Fibroblast of lung (primary cell): ENCODE data around the gene EMILIN3. TPM values are rescaled to one million over a fixed set of nuclear protein-coding genes. Genes with fewer than 3 reads are reported as not detected.

ENCODE experiments used
- DNase-seq, 2 donors: peaks; one replicate each; pipeline versions ENCODE4 v3.0.0 to v3.0.0-alpha.2; 2010; ENCODE audit warnings: low read depth in 2 of 2
- H2AFZ ChIP-seq: 2 replicates; pipeline ENCODE4 v1.5.1; 2012; ENCODE audit warnings: low read length, control low read depth, inconsistent platforms
- H3K27ac ChIP-seq: 2 replicates; pipeline ENCODE4 v1.5.1; 2011; ENCODE audit warnings: low read length, control low read depth; ENCODE audit not compliant: insufficient read depth
- H3K27me3 ChIP-seq: 2 replicates; pipeline ENCODE4 v1.5.1; 2011; ENCODE audit warnings: mild to moderate bottlenecking, low read length; ENCODE audit not compliant: control insufficient read depth, insufficient read depth
- H3K36me3 ChIP-seq: 2 replicates; pipeline ENCODE4 v1.5.1; 2011; ENCODE audit warnings: low read length; ENCODE audit not compliant: control insufficient read depth, insufficient read depth
- H3K4me1 ChIP-seq: 2 replicates; pipeline ENCODE4 v1.5.1; 2011; ENCODE audit warnings: low read length; ENCODE audit not compliant: control insufficient read depth, insufficient read depth; ENCODE audit errors: extremely low read depth
- H3K4me2 ChIP-seq: 2 replicates; pipeline ENCODE4 v1.5.1; 2011; ENCODE audit warnings: low read length, control low read depth; ENCODE audit not compliant: insufficient read depth; ENCODE audit errors: extremely low read depth
- H3K4me3 ChIP-seq, 4 experiments: fragments of 200-600 bp in 1 of 4; sonication (generic) in 1 of 4; replicated peaks in 1 of 4; 2 replicates each; pipeline ENCODE4 v1.5.1; 2011 to 2016; ENCODE audit warnings: low read length in 4 of 4, low read depth in 3 of 4, mild to moderate bottlenecking in 3 of 4, control low read depth in 2 of 4, inconsistent platforms in 1 of 4, mixed read lengths in 1 of 4; ENCODE audit not compliant: insufficient read depth in 1 of 4; ENCODE audit errors: control extremely low read depth in 1 of 4
- H3K79me2 ChIP-seq: 2 replicates; pipeline ENCODE4 v1.5.1; 2012; ENCODE audit warnings: mild to moderate bottlenecking, low read length, inconsistent platforms; ENCODE audit not compliant: control insufficient read depth, insufficient read depth
- H3K9ac ChIP-seq: 2 replicates; pipeline ENCODE4 v1.5.1; 2011; ENCODE audit warnings: mild to moderate bottlenecking, low read length, control low read depth; ENCODE audit not compliant: insufficient read depth
- H3K9me3 ChIP-seq: 2 replicates; pipeline ENCODE4 v1.5.1; 2012; ENCODE audit warnings: low read depth, low read length; ENCODE audit not compliant: control insufficient read depth, insufficient read depth
- H4K20me1 ChIP-seq: 2 replicates; pipeline ENCODE4 v1.5.1; 2011; ENCODE audit warnings: low read length; ENCODE audit not compliant: control insufficient read depth, insufficient read depth; ENCODE audit errors: extremely low read depth
- CTCF ChIP-seq, 2 donors: IDR thresholded peaks in 1 of 2; conservative IDR thresholded peaks in 1 of 2; 1 replicate in 1 of 2; 2 replicates in 1 of 2; pipeline ENCODE4 v1.5.1; 2011 to 2012; ENCODE audit warnings: low read length in 2 of 2, control low read depth in 1 of 2, inconsistent platforms in 1 of 2, low read depth in 1 of 2, mild to moderate bottlenecking in 1 of 2
- EZH2 ChIP-seq: IDR thresholded peaks from 2 replicates; pipeline ENCODE4 v1.5.1; 2012; ENCODE audit warnings: low read length, control low read depth, mild to moderate bottlenecking; ENCODE audit errors: missing control alignments
- polyA plus RNA-seq, 2 donors: library from polyadenylated mRNA; depleted of rRNA in 1 of 2; stranded (reverse) in 1 of 2; unstranded in 1 of 2; fragments of >200 nt; gene quantifications; 2 replicates each; pipeline ENCODE4 v1.2.1, GENCODE V29; 2011 to 2012; ENCODE audit warnings: missing spikeins in 1 of 2
- total RNA-seq: library from RNA; depleted of rRNA; stranded (reverse); fragments of >200 nt; gene quantifications from 2 replicates; pipeline ENCODE4 v1.2.1, GENCODE V29; 2014

The EMILIN3 gene
- total and polyA plus RNA-seq, 2 donors (not counting 1 experiment from before 2014, with no cell fraction given) = 0.05 to 0.17 TPM

DNA sequence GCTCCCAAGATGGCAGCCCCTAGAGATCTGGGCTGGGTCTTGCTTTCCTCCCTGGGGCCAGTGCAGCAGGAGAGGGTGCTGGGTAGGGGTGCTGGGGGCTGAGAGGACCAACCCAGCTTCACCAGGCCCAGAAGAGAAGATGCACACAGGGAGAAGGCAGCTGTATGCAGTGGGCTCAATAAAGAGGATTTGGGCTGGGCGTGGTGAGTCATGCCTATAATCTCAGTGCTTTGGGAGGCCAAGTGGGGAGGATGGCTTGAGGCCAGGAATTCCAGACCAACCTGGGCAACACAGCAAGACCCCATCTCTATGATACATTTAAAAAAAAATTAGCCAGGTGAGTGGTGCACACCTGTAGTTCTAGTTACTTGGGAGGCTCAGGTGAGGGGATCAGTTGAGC lies 25.7 kb upstream of the EMILIN3 start:
- Histone ChIP-seq H3K79me2 (no peaks in the 10 kb centered on the region), H3K9me3 (no peaks in the 10 kb centered on the region), H2AFZ (no peak overlapping the region), H4K20me1 (no peaks in the 10 kb centered on the region), H3K4me3 (no peak overlapping the region), H3K36me3 (no peaks in the 10 kb centered on the region), H3K4me1 (no peaks in the 10 kb centered on the region), H3K27ac (no peak overlapping the region), H3K9ac (no peak overlapping the region), H3K4me2 (no peak overlapping the region), H3K27me3 (no peaks in the 10 kb centered on the region)
- no peak for DNase-seq
- TF ChIP-seq CTCF (conservative IDR thresholded peaks at IDR 0.05 in 1 of 2, IDR thresholded peaks at IDR 0.05 in 1 of 2; ENCODE audit: low read depth in 1 of 2, low read length in 2 of 2) = no peak
- TF ChIP-seq EZH2 = no peak

DNA sequence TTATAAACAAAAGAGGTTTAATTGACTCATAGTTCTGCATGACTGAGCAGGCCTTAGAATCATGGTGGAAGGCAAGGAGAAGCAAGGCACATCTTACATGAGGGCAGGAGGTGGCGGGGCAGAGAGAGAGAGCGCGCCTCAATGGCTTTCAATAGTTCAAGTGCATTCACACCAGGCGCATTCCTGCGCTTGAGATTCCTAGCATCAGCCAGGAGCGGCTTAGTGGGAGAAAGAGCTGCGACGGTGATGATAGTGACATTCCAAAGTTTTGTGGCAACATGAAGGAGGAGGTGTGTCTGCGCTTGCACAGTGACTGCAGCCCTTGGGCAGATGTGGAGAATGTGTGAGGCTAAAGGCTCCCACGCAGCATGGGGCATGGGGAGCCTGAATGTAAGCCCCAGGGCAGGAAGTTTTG lies 25.0 kb upstream of the EMILIN3 start:
- H3K4me2 ChIP-seq = no peak overlapping the region
- DNase-seq = peak in 1 of 2 donors; percentile 52
- H3K27me3 ChIP-seq = peaks cover 2% of the 10 kb centered on the region
- no peak overlapping the region for H3K4me3 ChIP-seq
- TF ChIP-seq CTCF (conservative IDR thresholded peaks at IDR 0.05 in 1 of 2, IDR thresholded peaks at IDR 0.05 in 1 of 2; ENCODE audit: low read depth in 1 of 2, low read length in 2 of 2) (no peak), EZH2 (no peak)
- H2AFZ ChIP-seq = no peak overlapping the region
- no peaks in the 10 kb centered on the region for H3K36me3 ChIP-seq
- H3K9ac ChIP-seq = no peak overlapping the region
- no peaks in the 10 kb centered on the region for H3K79me2 ChIP-seq
- H3K4me1 ChIP-seq = no peaks in the 10 kb centered on the region
- no peak overlapping the region for H3K27ac ChIP-seq
- H4K20me1 ChIP-seq = no peaks in the 10 kb centered on the region
- H3K9me3 ChIP-seq = no peaks in the 10 kb centered on the region

DNA sequence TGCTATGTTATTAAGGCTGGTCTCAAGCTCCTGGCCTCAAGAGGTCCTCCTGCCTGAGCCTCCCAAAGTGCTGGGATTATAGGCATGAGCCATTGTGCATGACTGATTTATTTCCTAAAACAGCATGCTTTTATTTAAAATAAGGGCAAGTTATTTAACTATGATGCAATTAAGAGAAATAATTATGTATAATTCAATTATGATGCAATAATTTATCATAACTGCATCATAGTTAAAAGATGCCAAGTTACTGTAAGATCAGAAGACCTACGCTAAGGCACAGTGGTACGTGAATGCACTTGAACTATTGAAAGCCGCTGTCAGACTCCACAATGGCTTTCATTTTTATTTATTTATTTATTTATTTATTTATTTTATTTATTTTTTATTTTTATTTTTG lies 24.3 kb upstream of the EMILIN3 start:
- Histone ChIP-seq H3K79me2 (no peaks in the 10 kb centered on the region), H3K4me1 (no peaks in the 10 kb centered on the region), H3K9me3 (no peaks in the 10 kb centered on the region), H2AFZ (no peak overlapping the region), H4K20me1 (no peaks in the 10 kb centered on the region), H3K9ac (no peak overlapping the region), H3K4me3 (no peak overlapping the region), H3K36me3 (no peaks in the 10 kb centered on the region), H3K27me3 (peaks cover 2% of the 10 kb centered on the region), H3K27ac (no peak overlapping the region), H3K4me2 (no peak overlapping the region)
- DNase-seq = peak in 1 of 2 donors; percentile 14
- no peak for TF ChIP-seq EZH2
- TF ChIP-seq CTCF (conservative IDR thresholded peaks at IDR 0.05 in 1 of 2, IDR thresholded peaks at IDR 0.05 in 1 of 2; ENCODE audit: low read depth in 1 of 2, low read length in 2 of 2) = no peak
